Measurements from ENCODE around the gene ABI3BP.

- TF ChIP-seq CTCF (IDR thresholded peaks at IDR 0.05 in 2 of 3, conservative IDR thresholded peaks at IDR 0.05 in 1 of 3; ENCODE audit: control insufficient read depth in 2 of 3, extremely low read depth in 1 of 3, insufficient read depth in 1 of 3, low read depth in 3 of 3, low read length in 3 of 3) (no peak), NFYA (IDR thresholded peaks at IDR 0.05; ENCODE audit: borderline replicate concordance, low read depth, low read length) (no peak), E4F1 (IDR thresholded peaks at IDR 0.05; ENCODE audit: borderline replicate concordance, partially characterized antibody) (no peak), POLR2AphosphoS5 (IDR thresholded peaks at IDR 0.05; ENCODE audit: low read length) (no peak), EZH2 (IDR thresholded peaks at IDR 0.05; ENCODE audit: borderline replicate concordance, control insufficient read depth, low read depth, low read length) (no peak), POLR2A (IDR thresholded peaks at IDR 0.05; ENCODE audit: low read depth, low read length) (no peak), SP1 (IDR thresholded peaks at IDR 0.05; ENCODE audit: low read depth, low read length) (no peak), EP300 (IDR thresholded peaks at IDR 0.05; ENCODE audit: borderline replicate concordance in 1 of 2, control insufficient read depth in 1 of 2, low read depth in 2 of 2, low read length in 2 of 2) (no peak)
Measured at GRCh38 chr3:100941451-100941850, 51.8 kb downstream of the ABI3BP start.
